H1 (cell line): Measurements from ENCODE around the gene TMEM203. TPM values are rescaled to one million over a fixed set of nuclear protein-coding genes. Genes with fewer than 3 reads are reported as not detected.

Source experiments
- CTCF ChIA-PET: fragments of 300-600 bp; sonication (Branson Sonifier 250); formaldehyde crosslinking; loops from one replicate; lab custom pipeline; 2021; ENCODE audit not compliant: partially characterized antibody; lab: Charles Lee
- POLR2A ChIA-PET: fragments of 300-600 bp; sonication (Branson Sonifier 250); formaldehyde crosslinking; loops from one replicate; lab custom pipeline; 2021; ENCODE audit warnings: inconsistent platforms; ENCODE audit not compliant: partially characterized antibody; lab: Charles Lee
- DNase-seq, 2 experiments: peaks; one replicate each; pipeline versions ENCODE4 v3.0.0 to v3.0.0-alpha.2; 2010 to 2022; ENCODE audit warnings: low spot score in 2 of 2, low read depth in 1 of 2, mixed read lengths in 1 of 2
- FAIRE-seq: peaks from 2 replicates; lab custom pipeline; 2011; peaks lifted over from hg19 to GRCh38; lab: Jason Lieb, UNC
- H2AFZ ChIP-seq: 2 replicates; pipeline ENCODE4 v1.8.1; 2012; ENCODE audit warnings: low read length, inconsistent platforms
- H2AK5ac ChIP-seq: 2 replicates; pipeline ENCODE4 v1.6.1; 2013; ENCODE audit warnings: low read depth, low read length
- H2BK120ac ChIP-seq: replicated peaks from 2 replicates; pipeline ENCODE3; 2013; ENCODE audit warnings: low read depth, low read length, inconsistent platforms
- H2BK12ac ChIP-seq: 2 replicates; pipeline ENCODE4 v1.6.1; 2013; ENCODE audit warnings: low read depth, low read length
- H2BK15ac ChIP-seq: 2 replicates; pipeline ENCODE4 v1.6.1; 2013; ENCODE audit warnings: low read length
- H2BK20ac ChIP-seq: 2 replicates; pipeline ENCODE4 v1.6.1; 2013; ENCODE audit warnings: low read length
- H2BK5ac ChIP-seq: 2 replicates; pipeline ENCODE4 v1.6.1; 2013; ENCODE audit warnings: low read depth, low read length
- H3K14ac ChIP-seq: 2 replicates; pipeline ENCODE4 v1.6.1; 2013; ENCODE audit warnings: inconsistent platforms; ENCODE audit not compliant: insufficient read length
- H3K18ac ChIP-seq: 2 replicates; pipeline ENCODE4 v1.6.1; 2013; ENCODE audit warnings: low read length; ENCODE audit errors: extremely low read depth
- H3K23ac ChIP-seq: 2 replicates; pipeline ENCODE4 v1.6.1; 2013; ENCODE audit warnings: inconsistent platforms; ENCODE audit not compliant: insufficient read length
- H3K23me2 ChIP-seq: 2 replicates; pipeline ENCODE4 v1.6.1; 2013; ENCODE audit warnings: low read depth, low read length
- H3K27ac ChIP-seq: 2 replicates; pipeline ENCODE4 v1.6.1; 2011; ENCODE audit warnings: low read depth, low read length, inconsistent platforms
- H3K27me3 ChIP-seq, 4 experiments: replicated peaks in 1 of 4; 1 replicate in 1 of 4; 2 replicates in 3 of 4; pipeline versions ENCODE4 v1.6.1 to v1.8.1; 2011 to 2013; ENCODE audit warnings: low read length in 3 of 4, mild to moderate bottlenecking in 3 of 4, inconsistent platforms in 2 of 4, mixed read lengths in 2 of 4, moderate library complexity in 1 of 4; ENCODE audit not compliant: control insufficient read depth in 3 of 4, insufficient read depth in 3 of 4; ENCODE audit errors: extremely low read depth in 1 of 4
- H3K36me3 ChIP-seq, 4 experiments: 2 replicates each; pipeline versions ENCODE4 v1.6.1 to v1.8.1; 2011 to 2013; ENCODE audit warnings: mild to moderate bottlenecking in 4 of 4, low read length in 3 of 4, moderate library complexity in 2 of 4, control low read depth in 1 of 4, inconsistent platforms in 1 of 4; ENCODE audit not compliant: insufficient read depth in 4 of 4, control insufficient read depth in 2 of 4
- H3K4ac ChIP-seq: replicated peaks from 2 replicates; pipeline ENCODE3; 2013; ENCODE audit warnings: low read length, low read depth, mixed read lengths, inconsistent platforms; ENCODE audit not compliant: insufficient read length
- H3K4me1 ChIP-seq, 4 experiments: replicated peaks in 1 of 4; 1 replicate in 1 of 4; 2 replicates in 3 of 4; pipeline versions ENCODE4 v1.6.1 to v1.8.1; 2011 to 2013; ENCODE audit warnings: low read length in 3 of 4, inconsistent platforms in 2 of 4, mixed read lengths in 1 of 4; ENCODE audit not compliant: insufficient read depth in 4 of 4, control insufficient read depth in 3 of 4
- H3K4me2 ChIP-seq, 2 experiments: 2 replicates each; pipeline versions ENCODE4 v1.6.1 to v1.8.1; 2011 to 2013; ENCODE audit warnings: low read depth in 2 of 2, low read length in 2 of 2, control low read depth in 1 of 2, inconsistent platforms in 1 of 2, mild to moderate bottlenecking in 1 of 2; ENCODE audit not compliant: insufficient read depth in 1 of 2
- H3K4me3 ChIP-seq, 4 experiments: fragments of 200-600, 300-600 bp in 1 of 4; sonication (generic), shearing (Covaris generic), sonication (Bioruptor Twin) in 1 of 4; 2 replicates each; pipeline versions ENCODE4 v1.5.1 to v1.8.1; 2011 to 2016; ENCODE audit warnings: low read length in 4 of 4, low read depth in 3 of 4, control low read depth in 2 of 4, inconsistent platforms in 2 of 4, mild to moderate bottlenecking in 2 of 4, mixed read lengths in 1 of 4, moderate library complexity in 1 of 4; ENCODE audit not compliant: insufficient read depth in 2 of 4; ENCODE audit errors: extremely low read depth in 1 of 4
- H3K56ac ChIP-seq: replicated peaks from 2 replicates; pipeline ENCODE3; 2013; ENCODE audit warnings: low read depth, mild to moderate bottlenecking, mixed read lengths, low read length, inconsistent platforms; ENCODE audit not compliant: insufficient read length
- H3K79me1 ChIP-seq: 2 replicates; pipeline ENCODE4 v1.6.1; 2013; ENCODE audit warnings: low read depth, low read length, control low read depth
- H3K79me2 ChIP-seq, 2 experiments: 2 replicates each; pipeline versions ENCODE4 v1.6.1 to v1.8.1; 2012 to 2013; ENCODE audit warnings: low read length in 2 of 2, mild to moderate bottlenecking in 2 of 2, inconsistent platforms in 1 of 2; ENCODE audit not compliant: insufficient read depth in 2 of 2, control insufficient read depth in 1 of 2
- H3K9ac ChIP-seq, 4 experiments: replicated peaks in 1 of 4; 1 replicate in 1 of 4; 2 replicates in 3 of 4; pipeline versions ENCODE4 v1.6.1 to v1.8.1; 2011 to 2013; ENCODE audit warnings: low read depth in 3 of 4, low read length in 3 of 4, control low read depth in 2 of 4, mild to moderate bottlenecking in 2 of 4, moderate library complexity in 2 of 4, inconsistent platforms in 1 of 4; ENCODE audit errors: extremely low read depth in 1 of 4
- H3K9me3 ChIP-seq, 2 experiments: 2 replicates each; pipeline versions ENCODE4 v1.6.1 to v1.8.1; 2012 to 2013; ENCODE audit warnings: mild to moderate bottlenecking in 2 of 2, moderate library complexity in 2 of 2, control low read depth in 1 of 2, inconsistent platforms in 1 of 2, low read depth in 1 of 2, low read length in 1 of 2, mixed read lengths in 1 of 2; ENCODE audit not compliant: insufficient read depth in 2 of 2
- H4K20me1 ChIP-seq, 2 experiments: replicated peaks in 1 of 2; 2 replicates each; pipeline versions ENCODE3 to v1.8.1; 2011 to 2013; ENCODE audit warnings: inconsistent platforms in 2 of 2, low read length in 2 of 2, mild to moderate bottlenecking in 1 of 2; ENCODE audit not compliant: insufficient read depth in 2 of 2, control insufficient read depth in 1 of 2
- H4K5ac ChIP-seq: 2 replicates; pipeline ENCODE4 v1.6.1; 2013; ENCODE audit warnings: low read length, low read depth, mixed read lengths, inconsistent platforms; ENCODE audit not compliant: insufficient read length
- H4K8ac ChIP-seq: 2 replicates; pipeline ENCODE4 v1.8.0; 2013; ENCODE audit warnings: mild to moderate bottlenecking, moderate library complexity, low read length, inconsistent platforms; ENCODE audit not compliant: insufficient read depth; ENCODE audit errors: extremely low read depth
- H4K91ac ChIP-seq: replicated peaks from 2 replicates; pipeline ENCODE3; 2013; ENCODE audit warnings: low read length, mixed read lengths, inconsistent platforms; ENCODE audit not compliant: insufficient read length
- RAD21 ChIP-seq, 2 experiments: IDR thresholded peaks in 1 of 2; conservative IDR thresholded peaks in 1 of 2; 2 replicates each; pipeline ENCODE4 v1.6.1; 2011; ENCODE audit warnings: low read depth in 2 of 2, low read length in 2 of 2, improper control_type of control experiment in 1 of 2, inconsistent platforms in 1 of 2, mild to moderate bottlenecking in 1 of 2, moderate library complexity in 1 of 2
- SP2 ChIP-seq: IDR thresholded peaks from 2 replicates; pipeline ENCODE4 v1.6.1; 2012; ENCODE audit warnings: mild to moderate bottlenecking, low read length, inconsistent platforms
- TEAD4 ChIP-seq: IDR thresholded peaks from 2 replicates; pipeline ENCODE4 v1.6.1; 2012; ENCODE audit warnings: low read depth, low read length, inconsistent platforms, mixed read lengths
- WGBS, 2 experiments: shearing (Covaris generic) in 1 of 2; methylation state at CpG; one replicate each; pipeline versions ENCODE4 v1.1.6 to v1.1.7; 2013 to 2015; ENCODE audit warnings: low lambda C conversion rate in 2 of 2, mixed read lengths in 2 of 2, inconsistent platforms in 1 of 2, low coverage in 1 of 2, missing lambda C conversion rate in 1 of 2; ENCODE audit not compliant: insufficient replicate concordance in 2 of 2, insufficient coverage in 1 of 2, insufficient read length in 1 of 2; ENCODE audit errors: extremely low coverage in 1 of 2, missing lambda C conversion rate in 1 of 2; 5-methylcytosine and 5-hydroxymethylcytosine counted together
- polyA plus RNA-seq, 7 experiments: library from polyadenylated mRNA; depleted of rRNA in 3 of 7; stranded (reverse) in 5 of 7; unstranded in 2 of 7; fragments of >200 nt in 5 of 7; fragments of 200-250 nt in 2 of 7; gene quantifications; 1 replicate in 5 of 7; 2 replicates in 1 of 7; 4 replicates in 1 of 7; pipeline versions ENCODE4 v1.2.1 to v1.2.3, GENCODE V29; 2011 to 2013; ENCODE audit warnings: missing spikeins in 2 of 7, mixed read lengths in 2 of 7
- total RNA-seq: library from RNA; stranded (reverse); fragmentation: NEBNext Ultra II Directional; extraction: Animal tissue kit (Norgen Biotek cat#: 25700); gene quantifications from 2 replicates; pipeline ENCODE4 v1.2.1, GENCODE V29; 2021
- TF ChIP-seq, protein P1 (sequence below), 3 experiments: IDR thresholded peaks; 1 replicate in 2 of 3; 2 replicates in 1 of 3; pipeline versions ENCODE4 v1.5.1 to v1.6.1; 2011; ENCODE audit warnings: low read length in 3 of 3, mild to moderate bottlenecking in 3 of 3, inconsistent platforms in 2 of 3, low read depth in 1 of 3, moderate library complexity in 1 of 3; ENCODE audit not compliant: insufficient read depth in 1 of 3; ENCODE audit errors: control extremely low read depth in 1 of 3

Gene TMEM203
- total and polyA plus RNA-seq, 2 of the 8 experiments (the other 6 are each of a cell fraction or from before 2014, with no cell fraction given) = 44.1 to 57.1 TPM

DNA sequence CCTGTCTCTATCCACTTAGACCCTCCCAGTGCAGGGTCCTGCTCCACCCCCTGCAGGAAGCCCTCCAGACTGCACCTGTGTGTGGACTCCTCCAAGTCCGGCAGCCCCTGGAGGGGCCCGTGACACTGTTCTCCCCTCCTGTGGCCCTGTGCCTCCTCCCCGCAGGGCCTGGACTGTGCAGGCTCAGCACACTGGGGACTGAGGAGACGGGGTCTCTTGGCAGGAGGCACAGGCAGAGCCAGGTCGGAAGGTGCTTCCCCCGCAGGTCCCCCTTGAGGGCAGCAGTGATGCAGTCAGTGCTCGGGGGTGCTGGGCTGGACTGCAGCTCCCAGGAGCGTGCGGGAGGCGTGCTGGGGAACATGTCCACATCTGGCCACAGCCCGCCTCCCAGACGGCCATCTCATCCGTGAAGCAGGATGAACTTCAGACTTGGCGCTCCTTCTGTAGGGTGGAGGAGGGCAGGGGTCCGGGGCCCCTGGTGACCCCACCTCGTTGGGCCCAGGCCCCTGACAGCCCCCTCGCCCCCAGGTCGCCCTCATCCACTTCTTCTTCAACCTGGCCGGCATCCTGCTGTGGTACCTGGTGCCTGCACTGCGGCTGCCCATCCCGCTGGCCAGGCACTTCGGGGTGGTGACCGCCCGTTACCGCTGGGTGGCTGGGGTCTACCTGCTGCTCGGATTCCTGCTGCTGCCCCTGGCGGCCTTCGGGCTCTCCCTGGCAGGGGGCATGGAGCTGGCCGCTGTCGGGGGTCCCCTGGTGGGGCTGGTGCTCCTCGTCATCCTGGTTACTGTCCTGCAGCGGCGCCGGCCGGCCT is 30.2 kb upstream of the TMEM203 start:
- H3K27ac ChIP-seq = no peak overlapping the region
- no peak overlapping the region for H3K56ac ChIP-seq
- no peak overlapping the region for H4K91ac ChIP-seq
- ChIA-PET CTCF (interaction anchor here (0.6 to 20.2 kb wide), 27 partner anchors 9 to 183 kb away, joined by 3 to 204 read pairs (median 6); partner anchors contain the start of genes ANAPC2, CYSRT1, LRRC26 and NDOR1), POLR2A (interaction anchor here (1.0 to 69.9 kb wide), 3 partner anchors 1 to 72 kb away, joined by 3 to 1462 read pairs (median 1462); partner anchors contain the start of genes CYSRT1, NDOR1, NELFB and RNF208)
- H2BK12ac ChIP-seq = no peak overlapping the region
- H3K18ac ChIP-seq = no peak overlapping the region
- no peak overlapping the region for H2BK120ac ChIP-seq
- no peak for DNase-seq
- H3K23ac ChIP-seq = no peak overlapping the region
- H2AFZ ChIP-seq = no peak overlapping the region
- no peaks in the 10 kb centered on the region for H3K27me3 ChIP-seq
- H3K14ac ChIP-seq = no peak overlapping the region
- H3K4ac ChIP-seq = peak overlapping the region; percentile 53
- H2AK5ac ChIP-seq = no peak overlapping the region
- no peak overlapping the region for H2BK20ac ChIP-seq
- H2BK15ac ChIP-seq = 0 out of 2 replicates have a peak overlapping the region, but pooled peaks have one; percentile 72
- H2BK5ac ChIP-seq = no peak overlapping the region
- H4K20me1 ChIP-seq = peaks cover 6 to 8% of the 10 kb centered on the region in 2 experiments
- peaks cover 0 to 7% of the 10 kb centered on the region in 2 experiments; a peak in 1 of 4 replicates for H3K79me2 ChIP-seq
- FAIRE-seq = no peak
- H3K4me2 ChIP-seq = no peak overlapping the region
- H3K36me3 ChIP-seq = no peaks in the 10 kb centered on the region
- peaks cover 0 to 12% (median 8%) of the 10 kb centered on the region in 4 experiments; a peak in 6 of 7 replicates for H3K4me1 ChIP-seq
- no peak overlapping the region for H3K9ac ChIP-seq
- no peak for TF ChIP-seq TEAD4
- TF ChIP-seq, protein P1, sequence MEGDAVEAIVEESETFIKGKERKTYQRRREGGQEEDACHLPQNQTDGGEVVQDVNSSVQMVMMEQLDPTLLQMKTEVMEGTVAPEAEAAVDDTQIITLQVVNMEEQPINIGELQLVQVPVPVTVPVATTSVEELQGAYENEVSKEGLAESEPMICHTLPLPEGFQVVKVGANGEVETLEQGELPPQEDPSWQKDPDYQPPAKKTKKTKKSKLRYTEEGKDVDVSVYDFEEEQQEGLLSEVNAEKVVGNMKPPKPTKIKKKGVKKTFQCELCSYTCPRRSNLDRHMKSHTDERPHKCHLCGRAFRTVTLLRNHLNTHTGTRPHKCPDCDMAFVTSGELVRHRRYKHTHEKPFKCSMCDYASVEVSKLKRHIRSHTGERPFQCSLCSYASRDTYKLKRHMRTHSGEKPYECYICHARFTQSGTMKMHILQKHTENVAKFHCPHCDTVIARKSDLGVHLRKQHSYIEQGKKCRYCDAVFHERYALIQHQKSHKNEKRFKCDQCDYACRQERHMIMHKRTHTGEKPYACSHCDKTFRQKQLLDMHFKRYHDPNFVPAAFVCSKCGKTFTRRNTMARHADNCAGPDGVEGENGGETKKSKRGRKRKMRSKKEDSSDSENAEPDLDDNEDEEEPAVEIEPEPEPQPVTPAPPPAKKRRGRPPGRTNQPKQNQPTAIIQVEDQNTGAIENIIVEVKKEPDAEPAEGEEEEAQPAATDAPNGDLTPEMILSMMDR (IDR thresholded peaks at IDR 0.05; ENCODE audit: control extremely low read depth in 1 of 3, insufficient read depth in 1 of 3, low read depth in 1 of 3, low read length in 3 of 3) = peak in 1 of 3 experiments; percentile 38; a peak in 2 of 4 replicates
- TF ChIP-seq SP2 = no peak
- TF ChIP-seq RAD21 (IDR thresholded peaks at IDR 0.05 in 1 of 2, conservative IDR thresholded peaks at IDR 0.05 in 1 of 2; ENCODE audit: low read depth in 2 of 2, low read length in 2 of 2) = peak in 1 of 2 experiments; percentile 13; a peak in 1 of 4 replicates
- TF ChIP-seq, all 59 proteins: peak for 2
- Histone ChIP-seq H4K5ac (no peak overlapping the region), H3K9me3 (no peaks in the 10 kb centered on the region), H3K23me2 (peaks cover 5% of the 10 kb centered on the region; the same call in 1 of the 2 replicates), H4K8ac (0 out of 2 replicates have a peak overlapping the region, but pooled peaks have one; percentile 25), H3K79me1 (no peaks in the 10 kb centered on the region), H3K4me3 (no peak overlapping the region)
- WGBS, 2 experiments = 87% methylated on average over 25 of the region's 35 CpGs; no CpG with 5 or more reads in 1 of the 2 experiments
